Measurements from ENCODE around the gene ZNF622. TPM values are rescaled to one million over a fixed set of nuclear protein-coding genes. Genes with fewer than 3 reads are reported as not detected.
A peak's percentile ranks its signal among the peaks of the same experiment; 100 is the strongest.

The ZNF622 gene
- total and polyA plus RNA-seq, 2 of the 13 experiments (the other 11 are each of a cell fraction or from before 2014, with no cell fraction given), result 12.1 to 44.7 TPM

DNA sequence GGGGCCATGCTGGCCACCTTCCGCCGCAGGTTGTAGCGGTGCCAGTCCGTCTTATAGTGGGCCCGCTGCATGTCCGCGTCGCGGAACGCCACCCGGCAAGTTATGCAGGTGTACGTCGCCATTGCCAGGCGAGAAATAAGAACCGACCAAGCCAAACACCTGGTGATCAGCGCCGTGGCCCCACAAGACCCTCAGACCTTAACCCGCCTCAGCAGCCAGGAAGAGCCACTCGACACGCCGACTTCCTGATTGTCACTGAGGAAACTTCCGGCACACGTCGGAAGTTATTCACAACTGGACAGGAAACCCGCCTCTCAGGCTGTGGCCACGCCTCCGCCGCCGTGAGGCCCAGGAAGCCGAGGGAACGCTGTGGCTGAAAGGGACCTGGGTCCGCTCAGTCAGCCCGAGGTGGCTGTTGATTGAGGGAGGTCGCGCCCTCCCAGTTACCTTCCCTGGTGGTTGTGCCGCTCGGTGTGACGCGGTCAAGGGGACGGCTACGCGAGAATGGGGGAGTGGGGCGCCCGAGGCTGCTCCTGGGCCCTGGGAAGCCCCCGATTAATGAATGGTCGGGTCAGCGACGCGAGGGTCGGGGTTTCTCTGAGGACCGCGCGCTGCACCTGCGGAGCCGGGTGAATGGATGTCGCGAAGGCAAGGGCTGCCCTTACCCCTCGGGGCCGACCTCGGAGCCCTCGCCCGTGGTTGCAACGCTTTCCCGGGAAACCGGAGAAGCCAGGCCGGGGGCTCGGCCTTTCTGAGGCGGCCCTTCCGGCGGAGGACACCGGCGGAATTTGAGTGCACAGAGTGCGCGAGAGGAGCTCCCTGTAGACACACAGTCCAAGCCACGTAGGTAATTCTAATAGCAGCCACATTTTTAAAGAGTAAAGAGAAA is at the start of gene ZNF622 (continued):
- TF ChIP-seq ZNF709 (CRISPR knock-in tag; IDR thresholded peaks at IDR 0.05) (peak; percentile 76; the same call in 1 of the 2 replicates), ZNF790 (CRISPR knock-in tag; IDR thresholded peaks at IDR 0.05; ENCODE audit: borderline replicate concordance) (peak; percentile 90; the same call in 1 of the 2 replicates), TBX3 (IDR thresholded peaks at IDR 0.05; ENCODE audit: borderline replicate concordance) (peak; percentile 36; the same call in 1 of the 2 replicates), ZNF713 (CRISPR knock-in tag; IDR thresholded peaks at IDR 0.05) (no peak), GABPA (IDR thresholded peaks at IDR 0.05; ENCODE audit: low read depth, low read length) (peak; percentile 93), GABPA (CRISPR knock-in tag; IDR thresholded peaks at IDR 0.05; ENCODE audit: low read depth) (peak; percentile 98), FOXP1 (IDR thresholded peaks at IDR 0.05) (no peak), FOXP1 (CRISPR knock-in tag; IDR thresholded peaks at IDR 0.05) (no peak), RARA (CRISPR knock-in tag; IDR thresholded peaks at IDR 0.05) (no peak), ZBTB42 (CRISPR knock-in tag; IDR thresholded peaks at IDR 0.05) (peak; percentile 32; the same call in 1 of the 2 replicates), HOXA9 (CRISPR knock-in tag; IDR thresholded peaks at IDR 0.05; ENCODE audit: borderline replicate concordance) (no peak), NCOA2 (CRISPR knock-in tag; IDR thresholded peaks at IDR 0.05) (peak; percentile 55)
- TF ChIP-seq, protein P1, sequence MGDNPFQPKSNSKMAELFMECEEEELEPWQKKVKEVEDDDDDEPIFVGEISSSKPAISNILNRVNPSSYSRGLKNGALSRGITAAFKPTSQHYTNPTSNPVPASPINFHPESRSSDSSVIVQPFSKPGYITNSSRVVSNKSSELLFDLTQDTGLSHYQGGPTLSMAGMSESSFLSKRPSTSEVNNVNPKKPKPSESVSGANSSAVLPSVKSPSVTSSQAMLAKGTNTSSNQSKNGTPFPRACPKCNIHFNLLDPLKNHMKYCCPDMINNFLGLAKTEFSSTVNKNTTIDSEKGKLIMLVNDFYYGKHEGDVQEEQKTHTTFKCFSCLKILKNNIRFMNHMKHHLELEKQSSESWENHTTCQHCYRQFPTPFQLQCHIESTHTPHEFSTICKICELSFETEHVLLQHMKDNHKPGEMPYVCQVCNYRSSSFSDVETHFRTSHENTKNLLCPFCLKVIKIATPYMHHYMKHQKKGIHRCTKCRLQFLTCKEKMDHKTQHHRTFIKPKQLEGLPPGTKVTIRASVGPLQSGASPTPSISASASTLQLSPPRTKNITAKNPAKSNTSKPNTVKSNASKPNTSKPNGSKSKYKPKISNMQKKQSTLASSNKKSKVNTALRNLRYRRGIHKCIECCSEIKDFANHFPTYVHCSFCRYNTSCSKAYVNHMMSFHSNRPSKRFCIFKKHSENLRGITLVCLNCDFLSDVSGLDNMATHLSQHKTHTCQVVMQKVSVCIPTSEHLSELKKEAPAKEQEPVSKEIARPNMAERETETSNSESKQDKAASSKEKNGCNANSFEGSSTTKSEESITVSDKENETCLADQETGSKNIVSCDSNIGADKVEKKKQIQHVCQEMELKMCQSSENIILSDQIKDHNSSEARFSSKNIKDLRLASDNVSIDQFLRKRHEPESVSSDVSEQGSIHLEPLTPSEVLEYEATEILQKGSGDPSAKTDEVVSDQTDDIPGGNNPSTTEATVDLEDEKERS (CRISPR knock-in tag; IDR thresholded peaks at IDR 0.05), result peak; percentile 74; the same call in 1 of the 2 replicates
- TF ChIP-seq, protein P2, sequence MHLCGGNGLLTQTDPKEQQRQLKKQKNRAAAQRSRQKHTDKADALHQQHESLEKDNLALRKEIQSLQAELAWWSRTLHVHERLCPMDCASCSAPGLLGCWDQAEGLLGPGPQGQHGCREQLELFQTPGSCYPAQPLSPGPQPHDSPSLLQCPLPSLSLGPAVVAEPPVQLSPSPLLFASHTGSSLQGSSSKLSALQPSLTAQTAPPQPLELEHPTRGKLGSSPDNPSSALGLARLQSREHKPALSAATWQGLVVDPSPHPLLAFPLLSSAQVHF (CRISPR knock-in tag; IDR thresholded peaks at IDR 0.05), result no peak
- TF ChIP-seq, protein P3, sequence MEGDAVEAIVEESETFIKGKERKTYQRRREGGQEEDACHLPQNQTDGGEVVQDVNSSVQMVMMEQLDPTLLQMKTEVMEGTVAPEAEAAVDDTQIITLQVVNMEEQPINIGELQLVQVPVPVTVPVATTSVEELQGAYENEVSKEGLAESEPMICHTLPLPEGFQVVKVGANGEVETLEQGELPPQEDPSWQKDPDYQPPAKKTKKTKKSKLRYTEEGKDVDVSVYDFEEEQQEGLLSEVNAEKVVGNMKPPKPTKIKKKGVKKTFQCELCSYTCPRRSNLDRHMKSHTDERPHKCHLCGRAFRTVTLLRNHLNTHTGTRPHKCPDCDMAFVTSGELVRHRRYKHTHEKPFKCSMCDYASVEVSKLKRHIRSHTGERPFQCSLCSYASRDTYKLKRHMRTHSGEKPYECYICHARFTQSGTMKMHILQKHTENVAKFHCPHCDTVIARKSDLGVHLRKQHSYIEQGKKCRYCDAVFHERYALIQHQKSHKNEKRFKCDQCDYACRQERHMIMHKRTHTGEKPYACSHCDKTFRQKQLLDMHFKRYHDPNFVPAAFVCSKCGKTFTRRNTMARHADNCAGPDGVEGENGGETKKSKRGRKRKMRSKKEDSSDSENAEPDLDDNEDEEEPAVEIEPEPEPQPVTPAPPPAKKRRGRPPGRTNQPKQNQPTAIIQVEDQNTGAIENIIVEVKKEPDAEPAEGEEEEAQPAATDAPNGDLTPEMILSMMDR (CRISPR knock-in tag; IDR thresholded peaks at IDR 0.05), result no peak
- TF ChIP-seq, protein P4, sequence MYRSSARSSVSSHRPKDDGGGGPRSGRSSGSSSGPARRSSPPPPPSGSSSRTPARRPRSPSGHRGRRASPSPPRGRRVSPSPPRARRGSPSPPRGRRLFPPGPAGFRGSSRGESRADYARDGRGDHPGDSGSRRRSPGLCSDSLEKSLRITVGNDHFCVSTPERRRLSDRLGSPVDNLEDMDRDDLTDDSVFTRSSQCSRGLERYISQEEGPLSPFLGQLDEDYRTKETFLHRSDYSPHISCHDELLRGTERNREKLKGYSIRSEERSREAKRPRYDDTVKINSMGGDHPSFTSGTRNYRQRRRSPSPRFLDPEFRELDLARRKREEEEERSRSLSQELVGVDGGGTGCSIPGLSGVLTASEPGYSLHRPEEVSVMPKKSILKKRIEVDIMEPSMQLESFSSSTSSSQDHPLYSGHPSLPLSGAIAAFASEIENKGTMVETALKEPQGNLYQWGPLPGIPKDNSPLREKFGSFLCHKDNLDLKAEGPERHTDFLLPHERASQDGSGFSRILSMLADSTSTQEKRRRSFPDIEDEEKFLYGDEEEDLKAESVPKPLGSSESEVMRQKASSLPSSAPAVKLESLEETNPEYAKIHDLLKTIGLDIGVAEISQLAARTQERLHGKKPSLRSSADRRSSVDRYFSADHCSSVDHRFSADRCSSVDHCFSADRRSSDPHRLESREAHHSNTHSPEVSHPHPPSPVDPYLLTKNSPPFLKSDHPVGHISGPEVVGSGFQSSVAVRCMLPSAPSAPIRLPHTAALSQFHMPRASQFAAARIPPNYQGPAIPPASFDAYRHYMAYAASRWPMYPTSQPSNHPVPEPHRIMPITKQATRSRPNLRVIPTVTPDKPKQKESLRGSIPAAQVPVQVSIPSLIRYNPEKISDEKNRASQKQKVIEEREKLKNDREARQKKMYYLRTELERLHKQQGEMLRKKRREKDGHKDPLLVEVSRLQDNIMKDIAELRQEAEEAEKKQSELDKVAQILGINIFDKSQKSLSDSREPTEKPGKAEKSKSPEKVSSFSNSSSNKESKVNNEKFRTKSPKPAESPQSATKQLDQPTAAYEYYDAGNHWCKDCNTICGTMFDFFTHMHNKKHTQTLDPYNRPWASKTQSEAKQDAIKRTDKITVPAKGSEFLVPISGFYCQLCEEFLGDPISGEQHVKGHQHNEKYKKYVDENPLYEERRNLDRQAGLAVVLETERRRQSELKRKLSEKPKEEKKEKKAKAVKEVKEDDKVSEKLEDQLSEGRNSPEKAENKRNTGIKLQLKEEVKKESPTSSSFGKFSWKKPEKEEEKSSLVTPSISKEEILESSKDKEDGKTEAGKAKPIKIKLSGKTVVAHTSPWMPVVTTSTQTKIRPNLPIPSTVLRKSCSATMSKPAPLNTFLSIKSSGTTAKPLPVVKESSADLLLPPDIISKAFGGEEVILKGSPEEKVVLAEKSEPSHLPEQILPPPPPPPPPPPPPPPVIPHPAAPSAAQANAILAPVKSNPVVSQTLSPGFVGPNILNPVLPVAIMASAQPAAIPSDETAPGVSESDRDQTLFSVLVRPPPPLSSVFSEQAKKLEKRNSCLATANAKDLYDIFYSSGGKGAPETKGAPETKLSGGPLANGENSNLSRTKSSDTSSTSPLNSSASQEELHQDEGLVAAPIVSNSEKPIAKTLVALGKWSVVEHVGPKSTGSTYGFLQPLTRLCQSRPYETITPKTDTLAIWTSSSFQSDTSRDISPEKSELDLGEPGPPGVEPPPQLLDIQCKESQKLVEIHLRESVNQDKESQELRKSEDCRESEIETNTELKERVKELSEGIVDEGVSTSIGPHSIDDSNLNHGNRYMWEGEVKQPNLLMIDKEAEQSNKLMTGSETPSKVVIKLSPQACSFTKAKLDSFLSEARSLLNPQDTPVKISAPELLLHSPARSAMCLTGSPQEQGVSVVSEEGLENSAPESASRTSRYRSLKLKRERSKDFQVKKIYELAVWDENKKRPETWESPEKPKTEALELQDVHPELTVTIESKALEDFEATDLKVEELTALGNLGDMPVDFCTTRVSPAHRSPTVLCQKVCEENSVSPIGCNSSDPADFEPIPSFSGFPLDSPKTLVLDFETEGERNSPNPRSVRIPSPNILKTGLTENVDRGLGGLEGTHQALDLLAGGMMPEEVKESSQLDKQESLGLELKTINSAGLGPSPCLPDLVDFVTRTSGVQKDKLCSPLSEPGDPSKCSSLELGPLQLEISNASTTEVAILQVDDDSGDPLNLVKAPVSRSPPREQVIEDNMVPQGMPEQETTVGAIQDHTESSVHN (CRISPR knock-in tag; IDR thresholded peaks at IDR 0.05), result no peak

Measured in HepG2 (cell line).